Gastrocnemius medialis (tissue), 4 donors: ENCODE measurements around the gene NRROS. TPM values are rescaled to one million over a fixed set of nuclear protein-coding genes. Genes with fewer than 3 reads are reported as not detected.
A peak's percentile ranks its signal among the peaks of the same experiment; 100 is the strongest.

Source experiments
- ATAC-seq, 2 donors: fragments of 150-250 bp; one replicate each; pipeline ENCODE4 v1.9.1; 2016
- DNase-seq, 2 donors: peaks; one replicate each; pipeline ENCODE4 v3.0.0-alpha.2; 2019
- H3K27ac ChIP-seq, 4 donors: fragments of 200-600 bp; sonication (generic); 1 replicate in 1 of 4; 2 replicates in 3 of 4; pipeline ENCODE4 v1.5.1; 2016 to 2018; ENCODE audit warnings: mild to moderate bottlenecking in 2 of 4, moderate library complexity in 1 of 4
- H3K27me3 ChIP-seq, 3 donors: fragments of 200-600 bp; sonication (generic) in 2 of 3; 1 replicate in 1 of 3; 2 replicates in 2 of 3; pipeline versions ENCODE4 v1.5.1 to v1.6.0; 2016 to 2019; ENCODE audit warnings: mild to moderate bottlenecking in 1 of 3, moderate library complexity in 1 of 3
- H3K36me3 ChIP-seq, 2 donors: fragments of 200-600 bp; sonication (generic) in 1 of 2; one replicate each; pipeline ENCODE4 v1.5.1; 2017 to 2018
- H3K4me1 ChIP-seq, 2 donors: fragments of 200-600 bp; sonication (generic) in 1 of 2; one replicate each; pipeline ENCODE4 v1.5.1; 2016 to 2017; ENCODE audit warnings: mild to moderate bottlenecking in 2 of 2
- H3K4me3 ChIP-seq, 4 donors: fragments of 200-600 bp; sonication (generic) in 3 of 4; 1 replicate in 1 of 4; 2 replicates in 3 of 4; pipeline ENCODE4 v1.5.1; 2016 to 2019; ENCODE audit warnings: mild to moderate bottlenecking in 2 of 4
- H3K9me3 ChIP-seq, 3 donors: fragments of 200-600 bp; sonication (generic) in 2 of 3; 1 replicate in 1 of 3; 2 replicates in 2 of 3; pipeline ENCODE4 v1.5.1; 2016 to 2019
- POLR2A ChIP-seq, 2 donors: fragments of 450-650 bp; IDR thresholded peaks; one replicate each; pipeline ENCODE4 v1.6.1; 2017; ENCODE audit warnings: antibody characterized with exemption in 2 of 2, mild to moderate bottlenecking in 2 of 2, moderate library complexity in 2 of 2
- in situ Hi-C, 4 donors: fragments of 200-750 bp; cut with MboI; loops; one replicate each; pipeline versions ENCODE4 v1.15.0 to v1.8.0; 2017; ENCODE audit warnings: low sequenced_read_pairs in 4 of 4
- intact Hi-C: fragments of 100-400 bp; cut with DNase I; formaldehyde crosslinking; loops from one replicate; pipeline ENCODE4 v1.15.1; 2023; ENCODE audit warnings: low total_unique reads
- total RNA-seq, 4 donors: library from RNA; depleted of rRNA; stranded (reverse); fragments of >200 nt; gene quantifications; one replicate each; pipeline versions ENCODE4 v1.1.0 to v1.2.3, GENCODE V29; 2016
- TF ChIP-seq, protein P1 (sequence below), 5 experiments: fragments of 450-650 bp in 3 of 5; fragments of 200-600 bp in 2 of 5; sonication (generic) in 2 of 5; IDR thresholded peaks in 4 of 5; conservative IDR thresholded peaks in 1 of 5; 1 replicate in 4 of 5; 2 replicates in 1 of 5; pipeline ENCODE4 v1.5.1; 2016 to 2019; ENCODE audit warnings: antibody characterized with exemption in 5 of 5, mild to moderate bottlenecking in 3 of 5, moderate library complexity in 3 of 5

The NRROS gene
- total RNA-seq, 4 donors from 2014 or later, result 0.31 to 1.7 (median 0.96) TPM

DNA sequence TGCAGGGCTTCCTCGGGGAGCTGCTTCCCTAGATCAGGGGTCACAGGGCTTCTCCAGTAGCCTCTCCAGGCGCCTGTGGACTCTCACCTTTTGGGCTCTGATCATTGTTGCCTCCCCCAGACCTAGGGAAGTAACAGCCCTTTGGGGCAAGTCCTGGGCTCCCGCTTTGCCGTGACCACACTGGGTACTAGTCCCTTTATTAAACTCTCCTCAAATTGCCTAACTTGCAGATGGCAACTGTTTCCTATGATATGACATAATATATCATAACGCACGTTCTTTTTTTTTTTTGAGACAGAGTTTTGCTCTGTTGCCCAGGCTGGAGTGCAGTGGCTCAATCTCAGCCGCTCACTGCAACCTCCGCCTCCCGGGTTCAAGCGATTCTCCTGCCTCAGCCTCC, 17.9 kb upstream of the NRROS start:
- Histone ChIP-seq H3K4me1 (peaks cover 0 to 17% of the 10 kb centered on the region in 2 donors), H3K36me3 (no peaks in the 10 kb centered on the region), H3K9me3 (no peaks in the 10 kb centered on the region), H3K27me3 (no peaks in the 10 kb centered on the region), H3K4me3 (no peak overlapping the region), H3K27ac (no peak overlapping the region)
- intact Hi-C loops, result no loop called here
- DNase-seq, result no peak
- in situ Hi-C loops, result no loop called here
- TF ChIP-seq, protein P1, sequence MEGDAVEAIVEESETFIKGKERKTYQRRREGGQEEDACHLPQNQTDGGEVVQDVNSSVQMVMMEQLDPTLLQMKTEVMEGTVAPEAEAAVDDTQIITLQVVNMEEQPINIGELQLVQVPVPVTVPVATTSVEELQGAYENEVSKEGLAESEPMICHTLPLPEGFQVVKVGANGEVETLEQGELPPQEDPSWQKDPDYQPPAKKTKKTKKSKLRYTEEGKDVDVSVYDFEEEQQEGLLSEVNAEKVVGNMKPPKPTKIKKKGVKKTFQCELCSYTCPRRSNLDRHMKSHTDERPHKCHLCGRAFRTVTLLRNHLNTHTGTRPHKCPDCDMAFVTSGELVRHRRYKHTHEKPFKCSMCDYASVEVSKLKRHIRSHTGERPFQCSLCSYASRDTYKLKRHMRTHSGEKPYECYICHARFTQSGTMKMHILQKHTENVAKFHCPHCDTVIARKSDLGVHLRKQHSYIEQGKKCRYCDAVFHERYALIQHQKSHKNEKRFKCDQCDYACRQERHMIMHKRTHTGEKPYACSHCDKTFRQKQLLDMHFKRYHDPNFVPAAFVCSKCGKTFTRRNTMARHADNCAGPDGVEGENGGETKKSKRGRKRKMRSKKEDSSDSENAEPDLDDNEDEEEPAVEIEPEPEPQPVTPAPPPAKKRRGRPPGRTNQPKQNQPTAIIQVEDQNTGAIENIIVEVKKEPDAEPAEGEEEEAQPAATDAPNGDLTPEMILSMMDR (IDR thresholded peaks at IDR 0.05 in 4 of 5, conservative IDR thresholded peaks at IDR 0.05 in 1 of 5), result no peak
- TF ChIP-seq POLR2A (IDR thresholded peaks at IDR 0.05), result no peak
- ATAC-seq, result no peak

DNA sequence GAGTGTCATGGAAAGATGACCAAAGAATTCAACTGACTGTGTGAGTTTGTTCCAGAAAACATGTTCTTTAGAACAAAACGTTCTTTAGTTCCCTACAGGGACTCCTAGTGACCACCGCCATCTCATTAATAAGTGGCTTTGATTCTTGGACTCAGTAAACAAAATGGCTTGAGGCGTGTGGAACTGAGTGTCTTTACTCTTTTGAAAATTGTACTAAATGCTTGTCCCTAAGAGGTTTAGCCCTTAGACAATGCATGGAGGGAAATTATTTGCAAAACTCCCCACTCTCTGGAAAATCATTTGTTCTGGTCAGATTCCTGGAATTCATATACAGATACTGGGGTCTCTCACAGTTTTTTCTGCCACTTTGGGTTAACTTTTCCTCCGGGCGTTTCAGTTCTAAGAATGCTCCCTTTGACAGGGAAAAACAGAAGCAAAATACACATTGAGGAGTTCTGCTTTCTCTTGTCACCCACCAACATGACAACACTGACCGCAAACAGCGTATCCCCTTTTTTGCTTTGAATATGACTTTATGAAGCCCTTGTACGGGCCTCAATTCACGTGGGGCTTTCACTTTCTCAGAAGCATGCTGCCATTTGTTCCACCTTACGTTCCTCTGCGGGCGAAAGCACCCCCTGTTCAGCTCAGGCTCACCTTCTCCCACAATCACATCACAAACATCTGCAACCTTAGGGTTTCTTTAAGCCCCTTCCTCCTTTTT, 15.3 kb upstream of the NRROS start:
- no peaks in the 10 kb centered on the region for H3K36me3 ChIP-seq
- H3K9me3 ChIP-seq, result no peaks in the 10 kb centered on the region
- H3K27ac ChIP-seq, result peak overlapping the region in 3 of 4 donors; percentile 16 to 56 (median 29)
- TF ChIP-seq POLR2A (IDR thresholded peaks at IDR 0.05), result no peak
- TF ChIP-seq, protein P1 (IDR thresholded peaks at IDR 0.05 in 4 of 5, conservative IDR thresholded peaks at IDR 0.05 in 1 of 5), result no peak
- H3K4me1 ChIP-seq, result peaks cover 0 to 14% of the 10 kb centered on the region in 2 donors
- in situ Hi-C loops (no loop called here), intact Hi-C loops (no loop called here)
- ATAC-seq, result peak in 1 of 2 donors; percentile 66
- H3K27me3 ChIP-seq, result no peaks in the 10 kb centered on the region
- no peak overlapping the region for H3K4me3 ChIP-seq
- DNase-seq, result no peak

DNA sequence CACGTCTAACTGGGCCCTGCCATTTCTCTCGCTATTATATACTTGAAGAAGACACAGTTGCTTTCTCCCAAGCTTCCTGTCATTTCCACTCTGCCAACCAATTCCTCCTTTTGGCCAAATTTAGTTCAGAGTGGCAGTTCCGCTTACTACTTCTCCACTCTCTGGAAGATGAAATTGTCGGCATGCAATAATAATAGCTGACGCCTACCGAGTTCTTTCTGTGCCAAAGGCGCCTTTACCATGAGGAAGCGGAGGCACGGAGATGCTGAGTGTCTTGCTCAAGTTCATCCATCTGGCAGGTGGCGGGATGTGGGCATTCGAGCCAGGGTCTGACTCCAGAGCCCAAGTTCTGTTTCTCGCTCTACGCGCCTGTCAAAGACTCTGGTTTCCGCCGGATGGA, 14.6 kb upstream of the NRROS start:
- H3K4me3 ChIP-seq, result no peak overlapping the region
- no peaks in the 10 kb centered on the region for H3K27me3 ChIP-seq
- no peaks in the 10 kb centered on the region for H3K36me3 ChIP-seq
- peak overlapping the region in 3 of 4 donors; percentile 16 to 56 (median 29) for H3K27ac ChIP-seq
- ATAC-seq (no peak), DNase-seq (peak; percentile 16 to 45)
- intact Hi-C loops, result no loop called here
- in situ Hi-C loops, result no loop called here
- H3K9me3 ChIP-seq, result no peaks in the 10 kb centered on the region
- TF ChIP-seq POLR2A (IDR thresholded peaks at IDR 0.05), result no peak
- H3K4me1 ChIP-seq, result peaks cover 0 to 11% of the 10 kb centered on the region in 2 donors

DNA sequence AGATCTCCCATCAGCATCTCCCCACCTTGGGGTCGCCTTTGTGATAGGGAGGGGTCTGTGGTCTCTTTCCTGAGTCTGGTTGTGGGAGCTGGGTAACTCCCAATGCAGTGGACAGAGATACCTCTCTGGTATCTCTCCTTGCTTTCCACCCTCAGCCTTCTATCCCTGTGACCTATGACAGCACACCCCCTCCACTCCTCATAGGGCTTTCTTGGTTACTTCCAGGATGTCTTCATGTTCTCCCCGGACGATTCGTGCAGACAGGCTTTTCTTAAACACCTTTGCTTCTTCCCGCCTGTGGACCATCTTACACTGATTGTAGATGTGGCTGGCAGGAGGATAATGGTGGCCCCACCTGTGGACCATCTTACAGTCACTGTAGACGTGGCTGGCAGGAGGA, 14.2 kb upstream of the NRROS start:
- Histone ChIP-seq H3K4me3 (no peak overlapping the region), H3K36me3 (no peaks in the 10 kb centered on the region), H3K27me3 (no peaks in the 10 kb centered on the region), H3K27ac (peak overlapping the region in 1 of 4 donors; percentile 16), H3K4me1 (peaks cover 0 to 8% of the 10 kb centered on the region in 2 donors), H3K9me3 (no peaks in the 10 kb centered on the region)
- in situ Hi-C loops (no loop called here), intact Hi-C loops (no loop called here)
- no peak for TF ChIP-seq POLR2A (IDR thresholded peaks at IDR 0.05)
- TF ChIP-seq, protein P1 (IDR thresholded peaks at IDR 0.05 in 4 of 5, conservative IDR thresholded peaks at IDR 0.05 in 1 of 5), result no peak
- ATAC-seq (no peak), DNase-seq (no peak)

DNA sequence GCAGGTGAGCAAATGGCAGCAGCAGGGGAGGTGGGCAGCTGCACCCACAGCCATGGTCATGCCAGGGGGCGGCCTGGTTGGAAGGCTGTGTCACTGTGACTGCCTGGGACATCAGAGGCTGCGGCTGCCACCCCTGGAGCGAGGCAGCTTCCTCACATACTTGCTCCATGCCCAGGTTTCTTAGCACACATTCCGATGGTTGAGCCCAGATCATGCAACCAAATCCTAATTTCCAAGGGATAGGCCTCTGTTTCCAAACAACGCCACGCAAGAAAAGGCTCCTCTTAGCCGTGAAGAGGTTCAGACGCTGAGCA, 11.6 kb upstream of the NRROS start:
- no peak for ATAC-seq
- in situ Hi-C loops (no loop called here), intact Hi-C loops (no loop called here)
- TF ChIP-seq, protein P1 (IDR thresholded peaks at IDR 0.05 in 4 of 5, conservative IDR thresholded peaks at IDR 0.05 in 1 of 5), result no peak
- no peak for TF ChIP-seq POLR2A (IDR thresholded peaks at IDR 0.05)
- Histone ChIP-seq H3K27ac (no peak overlapping the region), H3K27me3 (no peaks in the 10 kb centered on the region), H3K4me1 (peaks cover 5 to 13% of the 10 kb centered on the region in 2 donors), H3K9me3 (no peaks in the 10 kb centered on the region), H3K36me3 (no peaks in the 10 kb centered on the region), H3K4me3 (no peak overlapping the region)
- DNase-seq, result no peak
